HepG2 (cell line): ENCODE data around the gene TEDC1.

ENCODE experiments used
- CREB1 ChIP-seq, 2 experiments: fragments of 450-650 bp in 1 of 2; IDR thresholded peaks; 2 replicates each; pipeline ENCODE4 v1.6.1; 2016 to 2017; ENCODE audit warnings: control low read depth in 1 of 2, mild to moderate bottlenecking in 1 of 2, missing compliant biosample characterization in 1 of 2, missing genetic modification characterization in 1 of 2
- CTCF ChIP-seq: sonication (generic); formaldehyde crosslinking; IDR thresholded peaks from 2 replicates; pipeline ENCODE4 v1.5.0; 2020; ENCODE audit warnings: mild to moderate bottlenecking, missing genetic modification reagents, moderate library complexity
- MXI1 ChIP-seq: IDR thresholded peaks from 3 replicates; pipeline ENCODE4 v1.6.1; 2012; ENCODE audit warnings: low read depth, low read length, inconsistent platforms, borderline replicate concordance
- POLR2A ChIP-seq, 2 experiments: IDR thresholded peaks; 2 replicates each; pipeline ENCODE4 v1.6.1; 2011; ENCODE audit warnings: low read depth in 2 of 2, low read length in 2 of 2, mild to moderate bottlenecking in 1 of 2, moderate library complexity in 1 of 2; ENCODE audit not compliant: insufficient read depth in 1 of 2
- REPIN1 ChIP-seq: sonication (generic); formaldehyde crosslinking; IDR thresholded peaks from 2 replicates; pipeline ENCODE4 v1.8.0; 2022; ENCODE audit warnings: missing genetic modification reagents, low read depth, mild to moderate bottlenecking, borderline replicate concordance
- SMC3 ChIP-seq: IDR thresholded peaks from 2 replicates; pipeline ENCODE4 v1.6.1; 2011; ENCODE audit warnings: low read length, improper control_type of control experiment

- no peak for TF ChIP-seq POLR2A (IDR thresholded peaks at IDR 0.05; ENCODE audit: insufficient read depth in 1 of 2, low read depth in 2 of 2, low read length in 2 of 2)
- no peak for TF ChIP-seq SMC3
- no peak for TF ChIP-seq CTCF (CRISPR knock-in tag)
- TF ChIP-seq MXI1: no peak
- no peak for TF ChIP-seq REPIN1 (CRISPR knock-in tag)
- no peak for TF ChIP-seq CREB1 (IDR thresholded peaks at IDR 0.05)
- no peak for TF ChIP-seq CREB1 (CRISPR knock-in tag; IDR thresholded peaks at IDR 0.05)
Observed at GRCh38 chr14:105458010-105458409, 33.0 kb upstream of the TEDC1 start.
